Measurements from ENCODE around the gene MVB12B. TPM values are rescaled to one million over a fixed set of nuclear protein-coding genes. Genes with fewer than 3 reads are reported as not detected.

The MVB12B gene
- total RNA-seq, 4 donors from 2014 or later = 10.2 to 25.7 (median 14.0) TPM

DNA sequence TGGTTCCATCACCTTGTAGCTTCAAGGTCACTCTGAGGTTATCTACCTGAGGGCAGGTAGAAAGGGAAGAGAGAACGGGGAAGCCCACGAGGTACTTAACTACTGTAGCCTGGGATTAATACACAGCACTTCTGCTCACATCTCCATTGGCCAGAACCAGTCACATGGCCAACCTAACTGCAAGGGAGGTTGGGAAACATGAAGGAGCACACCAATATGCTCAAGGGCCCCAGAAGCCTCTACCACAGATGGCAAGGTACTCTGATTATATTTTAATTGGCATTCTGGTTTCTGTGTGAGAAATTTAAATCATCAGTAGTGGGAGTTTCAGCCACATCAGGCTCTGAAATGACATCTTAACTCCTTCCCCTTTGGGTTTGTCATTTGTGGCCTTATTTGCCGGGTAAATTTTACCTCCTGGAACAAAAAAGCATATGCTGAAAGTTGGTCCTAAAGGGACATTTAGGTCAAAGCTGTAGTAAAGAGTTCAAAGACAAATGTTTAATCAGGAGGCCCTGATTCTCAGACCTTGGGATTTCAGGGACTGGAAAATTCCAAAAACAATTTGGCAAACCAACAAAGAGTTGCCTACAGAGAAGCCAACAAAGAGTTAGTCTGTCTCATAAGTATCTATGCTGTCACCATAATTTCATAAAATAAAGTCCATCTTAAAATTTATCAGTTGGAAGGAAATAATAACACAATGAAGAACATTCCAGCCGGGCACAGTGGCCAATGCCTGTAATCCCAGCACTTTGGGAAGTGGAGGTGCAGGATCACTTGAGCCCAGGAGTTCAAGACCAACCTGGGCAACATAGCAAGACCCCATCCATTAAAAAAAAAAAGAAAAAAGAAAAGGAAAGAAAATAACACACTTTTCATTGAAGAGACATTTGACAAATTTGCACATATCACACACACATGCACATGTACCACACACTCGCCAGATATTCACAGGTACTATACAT is 13.8 kb upstream of the MVB12B start:
- no peaks in the 10 kb centered on the region for H3K36me3 ChIP-seq
- 89% methylated on average over 5 of the region's 5 CpGs for WGBS
- no peak for DNase-seq (ENCODE audit: low spot score in 2 of 2)
- H3K9me3 ChIP-seq = no peaks in the 10 kb centered on the region
- H3K4me3 ChIP-seq = no peak overlapping the region
- H3K4me1 ChIP-seq = no peaks in the 10 kb centered on the region
- H3K27me3 ChIP-seq = no peaks in the 10 kb centered on the region
- TF ChIP-seq, protein P1, sequence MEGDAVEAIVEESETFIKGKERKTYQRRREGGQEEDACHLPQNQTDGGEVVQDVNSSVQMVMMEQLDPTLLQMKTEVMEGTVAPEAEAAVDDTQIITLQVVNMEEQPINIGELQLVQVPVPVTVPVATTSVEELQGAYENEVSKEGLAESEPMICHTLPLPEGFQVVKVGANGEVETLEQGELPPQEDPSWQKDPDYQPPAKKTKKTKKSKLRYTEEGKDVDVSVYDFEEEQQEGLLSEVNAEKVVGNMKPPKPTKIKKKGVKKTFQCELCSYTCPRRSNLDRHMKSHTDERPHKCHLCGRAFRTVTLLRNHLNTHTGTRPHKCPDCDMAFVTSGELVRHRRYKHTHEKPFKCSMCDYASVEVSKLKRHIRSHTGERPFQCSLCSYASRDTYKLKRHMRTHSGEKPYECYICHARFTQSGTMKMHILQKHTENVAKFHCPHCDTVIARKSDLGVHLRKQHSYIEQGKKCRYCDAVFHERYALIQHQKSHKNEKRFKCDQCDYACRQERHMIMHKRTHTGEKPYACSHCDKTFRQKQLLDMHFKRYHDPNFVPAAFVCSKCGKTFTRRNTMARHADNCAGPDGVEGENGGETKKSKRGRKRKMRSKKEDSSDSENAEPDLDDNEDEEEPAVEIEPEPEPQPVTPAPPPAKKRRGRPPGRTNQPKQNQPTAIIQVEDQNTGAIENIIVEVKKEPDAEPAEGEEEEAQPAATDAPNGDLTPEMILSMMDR (IDR thresholded peaks at IDR 0.05) = no peak
- TF ChIP-seq POLR2AphosphoS5 (IDR thresholded peaks at IDR 0.05) (no peak), EP300 (IDR thresholded peaks at IDR 0.05) (no peak), POLR2A (IDR thresholded peaks at IDR 0.05) (no peak)
- H3K27ac ChIP-seq = no peak overlapping the region

DNA sequence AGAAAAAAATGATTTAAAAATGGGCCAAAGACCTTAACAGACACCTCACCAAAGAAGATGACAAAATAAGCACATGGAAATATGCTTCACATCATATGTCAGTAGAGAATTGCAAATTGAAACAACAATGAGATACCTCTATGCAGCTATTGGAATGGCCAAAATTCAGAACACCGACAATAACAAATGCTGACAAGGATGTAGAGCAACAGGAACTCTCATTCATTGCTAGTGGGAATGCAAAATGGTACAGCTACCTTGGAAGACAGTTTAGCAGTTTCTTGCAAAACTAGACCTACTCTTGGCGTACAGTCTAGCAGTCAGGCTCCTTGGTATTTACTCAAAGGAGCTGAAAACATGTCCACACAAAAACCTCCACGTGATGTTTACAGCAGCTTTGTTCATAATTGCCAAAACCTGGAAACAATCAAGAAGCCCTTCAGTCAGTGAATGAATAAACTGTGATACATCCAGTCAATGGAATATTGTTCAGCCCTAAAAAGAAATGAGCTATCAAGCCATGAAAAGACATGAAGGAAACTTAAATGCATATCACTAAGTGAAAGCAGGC is 10.5 kb upstream of the MVB12B start:
- H3K4me1 ChIP-seq = no peaks in the 10 kb centered on the region
- H3K4me3 ChIP-seq = no peak overlapping the region
- no peaks in the 10 kb centered on the region for H3K9me3 ChIP-seq
- no peak for TF ChIP-seq POLR2A (IDR thresholded peaks at IDR 0.05)
- no peak for TF ChIP-seq POLR2AphosphoS5 (IDR thresholded peaks at IDR 0.05)
- TF ChIP-seq EP300 (IDR thresholded peaks at IDR 0.05) = no peak
- TF ChIP-seq, protein P1 (IDR thresholded peaks at IDR 0.05) = no peak
- WGBS = 77% methylated on average over 3 of the region's 3 CpGs
- DNase-seq (ENCODE audit: low spot score in 2 of 2) = no peak
- no peak overlapping the region for H3K27ac ChIP-seq
- no peaks in the 10 kb centered on the region for H3K27me3 ChIP-seq
- no peaks in the 10 kb centered on the region for H3K36me3 ChIP-seq

DNA sequence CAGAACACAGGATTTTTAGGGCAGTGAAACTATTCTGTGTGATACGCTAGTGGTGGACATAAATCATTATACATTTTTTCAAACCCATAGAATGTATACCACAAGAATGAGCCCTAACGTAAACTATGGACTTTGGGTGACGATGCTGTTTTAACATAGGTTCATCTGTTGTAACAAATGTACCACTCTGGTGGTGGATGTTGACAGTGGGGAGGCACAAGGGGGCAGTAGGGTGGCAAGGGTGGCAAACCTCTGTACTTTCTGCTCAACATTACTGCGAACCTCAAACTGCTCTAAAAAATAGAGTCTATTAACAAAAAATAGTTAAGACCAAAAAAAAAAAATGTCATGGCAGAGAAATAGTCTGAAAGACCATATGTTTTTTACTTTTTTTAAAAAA is 9.1 kb upstream of the MVB12B start:
- Histone ChIP-seq H3K27me3 (no peaks in the 10 kb centered on the region), H3K27ac (no peak overlapping the region), H3K4me1 (no peaks in the 10 kb centered on the region), H3K36me3 (no peaks in the 10 kb centered on the region), H3K9me3 (no peaks in the 10 kb centered on the region), H3K4me3 (no peak overlapping the region)
- TF ChIP-seq POLR2AphosphoS5 (IDR thresholded peaks at IDR 0.05) = no peak
- TF ChIP-seq POLR2A (IDR thresholded peaks at IDR 0.05) = no peak
- TF ChIP-seq, protein P1 (IDR thresholded peaks at IDR 0.05) = peak in 1 of 2 donors; percentile 8
- TF ChIP-seq EP300 (IDR thresholded peaks at IDR 0.05) = no peak
- 69% methylated on average over 4 of the region's 4 CpGs for WGBS
- no peak for DNase-seq (ENCODE audit: low spot score in 2 of 2)

DNA sequence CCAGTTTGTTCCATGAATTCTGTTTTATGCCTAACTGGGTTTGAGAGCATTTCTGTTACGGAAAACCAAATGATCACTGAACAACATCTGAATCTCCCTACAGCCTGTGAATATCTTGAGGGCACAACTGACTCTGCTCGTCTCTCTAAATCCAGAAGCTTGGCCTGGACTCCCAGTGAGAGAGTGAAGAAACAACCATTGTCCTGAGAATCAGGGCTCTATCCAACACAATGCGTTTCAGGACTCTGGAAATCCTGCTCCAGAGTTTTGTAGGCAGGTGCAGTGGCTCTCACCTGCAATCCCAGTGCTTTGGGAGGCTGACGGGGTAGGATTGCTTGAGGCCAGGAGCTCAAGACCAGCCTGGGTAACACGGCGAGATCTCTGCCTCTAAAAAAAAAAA is 7.8 kb upstream of the MVB12B start:
- H3K4me3 ChIP-seq = no peak overlapping the region
- H3K27me3 ChIP-seq = no peaks in the 10 kb centered on the region
- H3K9me3 ChIP-seq = no peaks in the 10 kb centered on the region
- no peak overlapping the region for H3K27ac ChIP-seq
- WGBS = over 99% methylated on average over 6 of the region's 6 CpGs
- H3K36me3 ChIP-seq = no peaks in the 10 kb centered on the region
- no peaks in the 10 kb centered on the region for H3K4me1 ChIP-seq
- TF ChIP-seq EP300 (IDR thresholded peaks at IDR 0.05) (no peak), POLR2A (IDR thresholded peaks at IDR 0.05) (no peak), POLR2AphosphoS5 (IDR thresholded peaks at IDR 0.05) (no peak)
- TF ChIP-seq, protein P1 (IDR thresholded peaks at IDR 0.05) = no peak
- no peak for DNase-seq (ENCODE audit: low spot score in 2 of 2)

DNA sequence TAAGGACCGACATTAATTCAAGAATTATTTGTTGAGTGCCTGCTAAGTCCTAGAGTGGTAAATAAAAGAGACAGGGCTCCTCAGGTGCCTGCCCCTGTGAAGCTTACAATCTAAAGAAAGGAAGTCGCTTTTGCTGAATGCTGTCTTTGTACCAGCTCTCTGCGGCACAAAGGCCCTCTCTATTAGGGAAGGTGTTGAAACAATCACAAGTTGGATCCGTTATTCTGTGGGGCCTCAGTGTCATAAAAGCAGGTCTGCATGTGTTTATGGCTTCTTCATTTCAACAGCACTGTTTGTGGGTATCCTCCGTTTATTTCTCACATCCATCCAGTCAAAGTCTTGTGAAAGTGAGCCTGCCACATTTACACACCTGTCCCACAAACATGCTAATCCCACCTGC is 7.0 kb upstream of the MVB12B start:
- no peaks in the 10 kb centered on the region for H3K4me1 ChIP-seq
- WGBS = 84% methylated on average over 5 of the region's 5 CpGs
- H3K36me3 ChIP-seq = no peaks in the 10 kb centered on the region
- H3K27ac ChIP-seq = no peak overlapping the region
- DNase-seq (ENCODE audit: low spot score in 2 of 2) = no peak
- no peaks in the 10 kb centered on the region for H3K9me3 ChIP-seq
- H3K27me3 ChIP-seq = no peaks in the 10 kb centered on the region
- no peak overlapping the region for H3K4me3 ChIP-seq
- TF ChIP-seq POLR2AphosphoS5 (IDR thresholded peaks at IDR 0.05) = no peak
- no peak for TF ChIP-seq EP300 (IDR thresholded peaks at IDR 0.05)
- TF ChIP-seq POLR2A (IDR thresholded peaks at IDR 0.05) = no peak
- TF ChIP-seq, protein P1 (IDR thresholded peaks at IDR 0.05) = no peak
